Measurements from ENCODE around the gene DNAJC18. TPM values are rescaled to one million over a fixed set of nuclear protein-coding genes. Genes with fewer than 3 reads are reported as not detected.
A peak's percentile ranks its signal among the peaks of the same experiment; 100 is the strongest.
"Not testable (repeated sequence)": the region's sequence is repeated elsewhere in the genome, so short reads cannot be mapped to it uniquely, and the experiment has no call there.

Gene DNAJC18
- polyA plus RNA-seq (2013, experiment 1 of 2) = 20.7 TPM
- 27.8 TPM for polyA plus RNA-seq (2013, experiment 2 of 2)

GRCh38 chr5:139439013-139439903 lies at the start of gene DNAJC18:
Gene DNAJC18, minus strand, starts transcription at chr5:139439525. Its CDS starts 80 bp downstream, at chr5:139439445.
- Histone ChIP-seq H3K4me3 (ENCODE audit: low read length) (peak within 1 kb of the TSS; percentile 85), H3K27ac (ENCODE audit: low read depth, low read length) (peak within 1 kb of the TSS; percentile 90; the same call in 1 of the 2 replicates), H3K9me3 (ENCODE audit: insufficient read depth, low read depth, low read length) (no peaks in the 10 kb centered on the region), H3K4me1 (ENCODE audit: insufficient read depth, low read length) (peaks cover 3% of the 10 kb centered on the region), H3K36me3 (ENCODE audit: insufficient read depth, low read length) (peaks cover 24% of the 10 kb centered on the region), H3K9ac (ENCODE audit: low read depth, low read length) (peak within 1 kb of the TSS; percentile 86), H3K27me3 (ENCODE audit: insufficient read depth, low read length) (no peaks in the 10 kb centered on the region)
- 4% methylated on average over 49 of the region's 49 CpGs for WGBS

DNA sequence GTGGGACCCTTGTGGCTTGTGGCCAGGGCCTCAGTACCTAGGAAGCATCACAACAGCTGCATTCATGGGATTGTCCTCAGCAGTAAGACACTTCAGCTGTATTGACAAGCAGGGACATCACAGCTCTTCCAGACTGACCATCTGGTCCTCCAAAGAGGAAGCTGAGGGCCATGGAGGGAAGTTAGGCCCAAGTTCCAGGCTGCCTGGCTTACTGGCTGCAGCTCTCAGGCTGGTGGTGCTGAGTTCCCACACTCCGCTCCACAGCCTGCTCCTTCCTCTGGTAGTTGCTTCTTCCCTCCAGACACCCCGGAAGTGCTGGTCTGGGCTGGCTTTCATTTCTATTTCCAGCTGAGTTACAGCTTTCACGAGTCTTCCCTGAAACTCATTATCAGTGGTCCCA lies 48.9 kb upstream of the DNAJC18 start:
- no peak overlapping the region for H3K9ac ChIP-seq (ENCODE audit: low read depth, low read length)
- H3K4me3 ChIP-seq (ENCODE audit: low read length) = no peak overlapping the region
- H3K9me3 ChIP-seq (ENCODE audit: insufficient read depth, low read depth, low read length) = no peaks in the 10 kb centered on the region
- peaks cover 10% of the 10 kb centered on the region for H3K4me1 ChIP-seq (ENCODE audit: insufficient read depth, low read length)
- no peaks in the 10 kb centered on the region for H3K36me3 ChIP-seq (ENCODE audit: insufficient read depth, low read length)
- no peaks in the 10 kb centered on the region for H3K27me3 ChIP-seq (ENCODE audit: insufficient read depth, low read length)
- H3K27ac ChIP-seq (ENCODE audit: low read depth, low read length) = no peak overlapping the region
- 91% methylated on average over 3 of the region's 3 CpGs for WGBS

DNA sequence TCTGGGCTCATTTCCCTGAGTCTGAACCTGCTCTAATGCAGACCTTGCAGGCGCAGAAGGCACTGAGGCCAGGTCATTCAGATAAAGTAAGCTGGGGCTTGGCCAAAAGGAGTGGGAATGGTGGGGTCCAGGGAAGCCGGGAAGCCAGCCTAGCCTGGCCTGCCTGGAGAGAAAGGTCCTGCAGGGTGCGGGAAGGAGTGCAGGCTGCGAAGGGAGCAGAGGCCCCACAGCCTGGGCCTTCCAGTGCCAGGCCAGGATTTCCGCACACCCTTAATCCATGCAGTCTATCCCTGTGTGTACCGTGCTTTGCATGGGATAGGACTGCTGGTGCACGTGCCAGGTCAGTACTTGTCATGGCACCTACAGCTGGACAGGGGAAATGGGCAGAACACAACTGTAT lies 46.9 kb upstream of the DNAJC18 start:
- H3K9ac ChIP-seq (ENCODE audit: low read depth, low read length) = no peak overlapping the region
- no peaks in the 10 kb centered on the region for H3K27me3 ChIP-seq (ENCODE audit: insufficient read depth, low read length)
- 61% methylated on average over 7 of the region's 7 CpGs for WGBS
- no peaks in the 10 kb centered on the region for H3K36me3 ChIP-seq (ENCODE audit: insufficient read depth, low read length)
- H3K9me3 ChIP-seq (ENCODE audit: insufficient read depth, low read depth, low read length) = no peaks in the 10 kb centered on the region
- peaks cover 10% of the 10 kb centered on the region for H3K4me1 ChIP-seq (ENCODE audit: insufficient read depth, low read length)
- no peak overlapping the region for H3K27ac ChIP-seq (ENCODE audit: low read depth, low read length)
- no peak overlapping the region for H3K4me3 ChIP-seq (ENCODE audit: low read length)

- not testable (repeated sequence) for H3K4me1 ChIP-seq (ENCODE audit: insufficient read depth, low read length); H3K4me3 ChIP-seq (ENCODE audit: low read length); H3K27ac ChIP-seq (ENCODE audit: low read depth, low read length); H3K36me3 ChIP-seq (ENCODE audit: insufficient read depth, low read length); H3K9ac ChIP-seq (ENCODE audit: low read depth, low read length); H3K9me3 ChIP-seq (ENCODE audit: insufficient read depth, low read depth, low read length); H3K27me3 ChIP-seq (ENCODE audit: insufficient read depth, low read length)
- 93% methylated on average over 6 of the region's 6 CpGs for WGBS
These were observed 43.5 kb upstream of the DNAJC18 start for GRCh38 chr5:139482890-139483208.

- WGBS = 90% methylated on average over 19 of the region's 19 CpGs
- H3K4me3 ChIP-seq (ENCODE audit: low read length) = no peak within 1 kb of the TSS
- no peak within 1 kb of the TSS for H3K27ac ChIP-seq (ENCODE audit: low read depth, low read length)
These were observed 42.9 kb upstream of the DNAJC18 start, which contains the start of gene STING1 for GRCh38 chr5:139482050-139482889. Gene STING1, minus strand, starts transcription at chr5:139482758. Its CDS starts 1,054 bp downstream, at chr5:139481704.

DNA sequence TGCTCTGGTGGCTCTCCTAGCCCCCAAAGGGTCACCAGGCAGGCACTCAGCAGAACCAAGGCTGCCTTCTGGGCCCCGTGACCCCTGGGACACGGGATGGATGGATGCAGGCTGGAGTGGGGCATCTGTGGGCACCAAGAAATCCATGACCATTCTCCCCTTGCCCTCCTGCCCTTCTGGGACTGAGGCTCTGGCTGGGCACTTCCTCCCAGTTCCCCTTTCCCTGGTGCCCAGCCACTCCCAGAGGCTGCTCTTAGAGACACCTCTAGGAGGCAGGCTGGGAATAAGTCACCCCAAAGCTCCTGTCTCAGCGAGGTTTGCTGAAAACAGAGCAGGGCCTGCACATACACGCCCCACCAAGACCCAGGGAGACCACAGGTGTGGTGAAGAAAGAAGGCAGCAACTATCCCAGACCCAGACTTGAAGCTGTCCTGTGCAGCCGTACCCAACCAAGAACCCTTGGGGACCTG lies 42.3 kb upstream of the DNAJC18 start:
- no peak overlapping the region for H3K27ac ChIP-seq (ENCODE audit: low read depth, low read length)
- 95% methylated on average over 5 of the region's 5 CpGs for WGBS

More at GRCh38 chr5:139482050-139482889, 42.9 kb upstream of the DNAJC18 start, which contains the start of gene STING1:
- Histone ChIP-seq H3K9ac (ENCODE audit: low read depth, low read length) (no peak within 1 kb of the TSS), H3K4me1 (ENCODE audit: insufficient read depth, low read length) (peaks cover 10% of the 10 kb centered on the region), H3K9me3 (ENCODE audit: insufficient read depth, low read depth, low read length) (no peaks in the 10 kb centered on the region), H3K27me3 (ENCODE audit: insufficient read depth, low read length) (no peaks in the 10 kb centered on the region), H3K36me3 (ENCODE audit: insufficient read depth, low read length) (no peaks in the 10 kb centered on the region)

GRCh38 chr5:139481122-139481533 lies 41.8 kb upstream of the DNAJC18 start:
- H3K9ac ChIP-seq (ENCODE audit: low read depth, low read length) = no peak overlapping the region
- 90% methylated on average over 12 of the region's 12 CpGs for WGBS
- H3K9me3 ChIP-seq (ENCODE audit: insufficient read depth, low read depth, low read length) = no peaks in the 10 kb centered on the region
- no peaks in the 10 kb centered on the region for H3K27me3 ChIP-seq (ENCODE audit: insufficient read depth, low read length)
- no peaks in the 10 kb centered on the region for H3K36me3 ChIP-seq (ENCODE audit: insufficient read depth, low read length)
- H3K4me1 ChIP-seq (ENCODE audit: insufficient read depth, low read length) = peaks cover 3% of the 10 kb centered on the region
- no peak overlapping the region for H3K4me3 ChIP-seq (ENCODE audit: low read length)
- no peak overlapping the region for H3K27ac ChIP-seq (ENCODE audit: low read depth, low read length)

More for the DNA sequence above, 42.3 kb upstream of the DNAJC18 start:
- no peaks in the 10 kb centered on the region for H3K27me3 ChIP-seq (ENCODE audit: insufficient read depth, low read length)
- peaks cover 8% of the 10 kb centered on the region for H3K4me1 ChIP-seq (ENCODE audit: insufficient read depth, low read length)
- no peak overlapping the region for H3K9ac ChIP-seq (ENCODE audit: low read depth, low read length)
- no peak overlapping the region for H3K4me3 ChIP-seq (ENCODE audit: low read length)
- no peaks in the 10 kb centered on the region for H3K9me3 ChIP-seq (ENCODE audit: insufficient read depth, low read depth, low read length)
- H3K36me3 ChIP-seq (ENCODE audit: insufficient read depth, low read length) = no peaks in the 10 kb centered on the region

DNA sequence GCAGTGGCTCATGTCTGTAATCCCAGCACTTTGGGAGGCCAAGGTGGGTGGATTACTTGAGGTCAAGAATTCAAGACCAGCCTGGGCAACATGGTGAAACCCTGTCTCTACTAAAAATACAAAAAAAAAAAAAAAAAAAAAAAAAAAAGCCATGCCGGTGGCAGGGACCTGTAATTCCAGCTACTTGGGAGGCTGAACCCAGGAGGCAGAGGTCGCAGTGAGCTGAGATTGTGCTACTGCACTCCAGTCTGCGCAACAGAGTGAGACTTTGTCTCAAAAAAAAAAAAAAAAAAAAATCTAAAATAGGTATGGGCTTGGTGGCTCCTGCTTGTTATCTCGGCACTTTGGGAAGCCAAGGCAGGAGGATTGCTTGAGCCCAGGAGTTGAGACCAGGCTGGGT lies 40.4 kb upstream of the DNAJC18 start:
- WGBS = 88% methylated on average over 4 of the region's 4 CpGs
- H3K4me1 ChIP-seq (ENCODE audit: insufficient read depth, low read length); H3K27ac ChIP-seq (ENCODE audit: low read depth, low read length); H3K9ac ChIP-seq (ENCODE audit: low read depth, low read length); H3K27me3 ChIP-seq (ENCODE audit: insufficient read depth, low read length); H3K36me3 ChIP-seq (ENCODE audit: insufficient read depth, low read length); H3K9me3 ChIP-seq (ENCODE audit: insufficient read depth, low read depth, low read length); H3K4me3 ChIP-seq (ENCODE audit: low read length): not testable (repeated sequence)

DNA sequence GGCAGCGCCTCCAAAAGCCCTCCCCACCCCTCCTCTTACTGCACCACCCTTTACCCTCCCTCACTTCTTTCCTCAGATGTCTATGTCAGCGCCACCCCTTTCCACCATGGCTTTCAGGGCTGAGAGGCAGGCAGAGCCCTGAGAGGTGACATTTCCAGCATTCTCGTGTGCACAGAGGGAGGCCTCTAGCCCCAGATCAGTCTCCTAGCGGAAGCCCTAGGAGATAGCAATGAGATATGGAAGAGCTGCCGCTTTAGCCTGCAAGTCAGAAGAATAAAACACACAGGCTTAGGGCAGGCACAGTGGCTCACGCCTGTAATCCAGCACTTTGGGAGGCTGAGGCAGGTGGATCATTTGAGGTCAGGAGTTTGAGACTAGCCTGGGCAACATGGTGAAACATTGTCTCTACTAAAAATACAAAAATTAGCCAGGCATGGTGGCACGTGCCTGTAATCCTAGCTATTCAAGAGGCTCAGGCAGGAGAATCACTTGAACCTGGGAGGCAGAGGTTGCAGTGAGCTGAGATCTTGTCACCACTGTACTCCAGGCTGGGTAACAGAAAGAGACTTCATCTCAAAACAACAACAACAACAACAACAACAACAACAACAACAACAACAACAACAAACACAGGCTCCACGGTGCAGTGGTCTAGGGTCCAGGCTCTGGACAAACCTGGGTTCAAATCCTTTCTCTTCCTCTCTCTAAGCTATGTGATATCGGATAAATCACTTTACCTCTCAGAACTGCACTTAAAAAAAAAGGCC lies 39.5 kb upstream of the DNAJC18 start:
- not testable (repeated sequence) for H3K27ac ChIP-seq (ENCODE audit: low read depth, low read length); H3K36me3 ChIP-seq (ENCODE audit: insufficient read depth, low read length); H3K9ac ChIP-seq (ENCODE audit: low read depth, low read length); H3K4me1 ChIP-seq (ENCODE audit: insufficient read depth, low read length); H3K9me3 ChIP-seq (ENCODE audit: insufficient read depth, low read depth, low read length); H3K27me3 ChIP-seq (ENCODE audit: insufficient read depth, low read length); H3K4me3 ChIP-seq (ENCODE audit: low read length)
- 83% methylated on average over 9 of the region's 9 CpGs for WGBS

GRCh38 chr5:139475865-139476617 lies 36.7 kb upstream of the DNAJC18 start:
- Histone ChIP-seq H3K9ac (ENCODE audit: low read depth, low read length) (no peak overlapping the region), H3K4me1 (ENCODE audit: insufficient read depth, low read length) (peaks cover 18% of the 10 kb centered on the region), H3K27me3 (ENCODE audit: insufficient read depth, low read length) (no peaks in the 10 kb centered on the region), H3K9me3 (ENCODE audit: insufficient read depth, low read depth, low read length) (no peaks in the 10 kb centered on the region), H3K27ac (ENCODE audit: low read depth, low read length) (no peak overlapping the region), H3K36me3 (ENCODE audit: insufficient read depth, low read length) (no peaks in the 10 kb centered on the region), H3K4me3 (ENCODE audit: low read length) (no peak overlapping the region)
- WGBS = 93% methylated on average over 10 of the region's 13 CpGs
